ENCODE measurements around the gene RIPOR2.

Gene RIPOR2

GRCh38 chr6:24898676-24899075, 37.1 kb downstream of the RIPOR2 start:
- TF ChIP-seq ZFX (IDR thresholded peaks at IDR 0.05; ENCODE audit: borderline replicate concordance) = no peak
- no peak for TF ChIP-seq CTCF (IDR thresholded peaks at IDR 0.05)
- H3K27ac ChIP-seq = no peak overlapping the region

- H3K27ac ChIP-seq = no peak overlapping the region
- TF ChIP-seq CTCF (IDR thresholded peaks at IDR 0.05) (no peak), ZFX (IDR thresholded peaks at IDR 0.05; ENCODE audit: borderline replicate concordance) (no peak)
Measured at GRCh38 chr6:24897186-24897585, 38.6 kb downstream of the RIPOR2 start.

GRCh38 chr6:24893342-24893850, 42.4 kb downstream of the RIPOR2 start:
- H3K27ac ChIP-seq = no peak overlapping the region
- TF ChIP-seq ZFX (IDR thresholded peaks at IDR 0.05; ENCODE audit: borderline replicate concordance) (no peak), CTCF (IDR thresholded peaks at IDR 0.05) (no peak)

GRCh38 chr6:24891004-24891403, 44.8 kb downstream of the RIPOR2 start:
- H3K27ac ChIP-seq = no peak overlapping the region
- TF ChIP-seq CTCF (IDR thresholded peaks at IDR 0.05) = no peak
- no peak for TF ChIP-seq ZFX (IDR thresholded peaks at IDR 0.05; ENCODE audit: borderline replicate concordance)

GRCh38 chr6:24890471-24890870, 45.3 kb downstream of the RIPOR2 start:
- no peak overlapping the region for H3K27ac ChIP-seq
- no peak for TF ChIP-seq CTCF (IDR thresholded peaks at IDR 0.05)
- TF ChIP-seq ZFX (IDR thresholded peaks at IDR 0.05; ENCODE audit: borderline replicate concordance) = no peak

GRCh38 chr6:24888715-24889370, 46.9 kb downstream of the RIPOR2 start:
- no peak for TF ChIP-seq ZFX (IDR thresholded peaks at IDR 0.05; ENCODE audit: borderline replicate concordance)
- no peak for TF ChIP-seq CTCF (IDR thresholded peaks at IDR 0.05)
- H3K27ac ChIP-seq = no peak overlapping the region

GRCh38 chr6:24887545-24888140, 48.1 kb downstream of the RIPOR2 start:
- H3K27ac ChIP-seq = no peak overlapping the region

More at GRCh38 chr6:24887545-24888140, 48.1 kb downstream of the RIPOR2 start:
- no peak for TF ChIP-seq ZFX (IDR thresholded peaks at IDR 0.05; ENCODE audit: borderline replicate concordance)
- TF ChIP-seq CTCF (IDR thresholded peaks at IDR 0.05) = no peak

Data from 22Rv1 (cell line).